Measurements from ENCODE around the gene MPP3.
A peak's percentile ranks its signal among the peaks of the same experiment; 100 is the strongest.

Gene MPP3

GRCh38 chr17:43772877-43773648 is 59.9 kb downstream of the MPP3 start:
- CTCF ChIA-PET = interaction anchor here (0.6 to 2.1 kb wide), 6 partner anchors 10 to 175 kb away, joined by 3 to 11 read pairs (median 5); partner anchors contain the start of gene SOST
- TF ChIP-seq ZNF354C (tag by site-specific recombination; IDR thresholded peaks at IDR 0.05; ENCODE audit: borderline replicate concordance, low read depth) (no peak), ZNF394 (tag by site-specific recombination; IDR thresholded peaks at IDR 0.05; ENCODE audit: borderline replicate concordance) (peak; percentile 51; the same call in 1 of the 2 replicates)

DNA sequence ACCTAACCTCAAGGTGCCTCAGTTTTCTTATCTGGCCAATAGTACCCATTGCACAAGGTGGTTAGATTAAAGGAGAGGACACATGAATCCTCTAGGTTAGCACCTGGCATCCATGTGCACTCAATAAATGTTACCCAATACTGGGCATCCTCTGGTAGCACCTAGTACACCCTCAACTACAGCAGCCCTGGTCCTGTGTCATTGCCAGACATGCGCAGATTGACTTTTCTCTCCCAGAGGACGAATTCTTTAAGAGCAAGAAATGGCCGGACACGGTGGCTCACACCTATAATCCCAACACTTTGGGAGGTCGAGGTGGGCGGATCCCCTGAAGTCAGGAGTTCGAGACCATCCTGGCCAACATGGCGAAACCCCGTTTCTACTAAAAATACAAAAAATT is 61.5 kb downstream of the MPP3 start:
- Histone ChIP-seq H3K36me3 (ENCODE audit: control insufficient read depth in 2 of 2, insufficient read depth in 1 of 2, low read length in 2 of 2) (peaks cover 31 to 78% of the 10 kb centered on the region in 2 experiments), H3K4me1 (ENCODE audit: control insufficient read depth, insufficient read depth, low read length) (no peaks in the 10 kb centered on the region), H3K9me3 (ENCODE audit: control insufficient read depth, insufficient read depth, low read depth, low read length) (no peaks in the 10 kb centered on the region), H3K27ac (ENCODE audit: extremely low read depth, low read depth, low read length) (no peak overlapping the region), H3K4me3 (ENCODE audit: low read depth, low read length) (no peak overlapping the region)
- POLR2A ChIA-PET = interaction anchor here (0.6 to 0.7 kb wide), 3 partner anchors 66 to 235 kb away, joined by 3 read pairs; no protein-coding TSS in a partner anchor
- TF ChIP-seq ZNF571 (tag by site-specific recombination; IDR thresholded peaks at IDR 0.05) (no peak), ZNF544 (tag by site-specific recombination; IDR thresholded peaks at IDR 0.05) (no peak), TCF7L2 (IDR thresholded peaks at IDR 0.05; ENCODE audit: borderline replicate concordance, low read depth, low read length) (no peak), PRDM1 (tag by site-specific recombination; IDR thresholded peaks at IDR 0.05) (no peak), PRDM4 (tag by site-specific recombination; IDR thresholded peaks at IDR 0.05) (no peak), KLF17 (tag by site-specific recombination; IDR thresholded peaks at IDR 0.05) (no peak), ZNF311 (tag by site-specific recombination; IDR thresholded peaks at IDR 0.05; ENCODE audit: borderline replicate concordance) (no peak), GLIS1 (tag by site-specific recombination; IDR thresholded peaks at IDR 0.05) (no peak), ZNF302 (tag by site-specific recombination; IDR thresholded peaks at IDR 0.05; ENCODE audit: low read depth) (no peak), SETDB1 (IDR thresholded peaks at IDR 0.05; ENCODE audit: insufficient read length, low read length) (no peak), ZNF10 (tag by site-specific recombination; IDR thresholded peaks at IDR 0.05) (no peak), HOXC10 (CRISPR knock-in tag; IDR thresholded peaks at IDR 0.05) (no peak), ZNF174 (tag by site-specific recombination; IDR thresholded peaks at IDR 0.05) (no peak), YY2 (tag by site-specific recombination; IDR thresholded peaks at IDR 0.05) (no peak), ZNF621 (tag by site-specific recombination; IDR thresholded peaks at IDR 0.05) (no peak), MZF1 (tag by site-specific recombination; IDR thresholded peaks at IDR 0.05; ENCODE audit: borderline replicate concordance) (no peak)
- TF ChIP-seq, protein P1, sequence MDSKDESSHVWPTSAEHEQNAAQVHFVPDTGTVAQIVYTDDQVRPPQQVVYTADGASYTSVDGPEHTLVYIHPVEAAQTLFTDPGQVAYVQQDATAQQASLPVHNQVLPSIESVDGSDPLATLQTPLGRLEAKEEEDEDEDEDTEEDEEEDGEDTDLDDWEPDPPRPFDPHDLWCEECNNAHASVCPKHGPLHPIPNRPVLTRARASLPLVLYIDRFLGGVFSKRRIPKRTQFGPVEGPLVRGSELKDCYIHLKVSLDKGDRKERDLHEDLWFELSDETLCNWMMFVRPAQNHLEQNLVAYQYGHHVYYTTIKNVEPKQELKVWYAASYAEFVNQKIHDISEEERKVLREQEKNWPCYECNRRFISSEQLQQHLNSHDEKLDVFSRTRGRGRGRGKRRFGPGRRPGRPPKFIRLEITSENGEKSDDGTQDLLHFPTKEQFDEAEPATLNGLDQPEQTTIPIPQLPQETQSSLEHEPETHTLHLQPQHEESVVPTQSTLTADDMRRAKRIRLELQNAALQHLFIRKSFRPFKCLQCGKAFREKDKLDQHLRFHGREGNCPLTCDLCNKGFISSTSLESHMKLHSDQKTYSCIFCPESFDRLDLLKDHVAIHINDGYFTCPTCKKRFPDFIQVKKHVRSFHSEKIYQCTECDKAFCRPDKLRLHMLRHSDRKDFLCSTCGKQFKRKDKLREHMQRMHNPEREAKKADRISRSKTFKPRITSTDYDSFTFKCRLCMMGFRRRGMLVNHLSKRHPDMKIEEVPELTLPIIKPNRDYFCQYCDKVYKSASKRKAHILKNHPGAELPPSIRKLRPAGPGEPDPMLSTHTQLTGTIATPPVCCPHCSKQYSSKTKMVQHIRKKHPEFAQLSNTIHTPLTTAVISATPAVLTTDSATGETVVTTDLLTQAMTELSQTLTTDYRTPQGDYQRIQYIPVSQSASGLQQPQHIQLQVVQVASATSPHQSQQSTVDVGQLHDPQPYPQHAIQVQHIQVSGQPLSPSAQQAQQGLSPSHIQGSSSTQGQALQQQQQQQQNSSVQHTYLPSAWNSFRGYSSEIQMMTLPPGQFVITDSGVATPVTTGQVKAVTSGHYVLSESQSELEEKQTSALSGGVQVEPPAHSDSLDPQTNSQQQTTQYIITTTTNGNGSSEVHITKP (tag by site-specific recombination; IDR thresholded peaks at IDR 0.05) = no peak
- TF ChIP-seq, protein P2, sequence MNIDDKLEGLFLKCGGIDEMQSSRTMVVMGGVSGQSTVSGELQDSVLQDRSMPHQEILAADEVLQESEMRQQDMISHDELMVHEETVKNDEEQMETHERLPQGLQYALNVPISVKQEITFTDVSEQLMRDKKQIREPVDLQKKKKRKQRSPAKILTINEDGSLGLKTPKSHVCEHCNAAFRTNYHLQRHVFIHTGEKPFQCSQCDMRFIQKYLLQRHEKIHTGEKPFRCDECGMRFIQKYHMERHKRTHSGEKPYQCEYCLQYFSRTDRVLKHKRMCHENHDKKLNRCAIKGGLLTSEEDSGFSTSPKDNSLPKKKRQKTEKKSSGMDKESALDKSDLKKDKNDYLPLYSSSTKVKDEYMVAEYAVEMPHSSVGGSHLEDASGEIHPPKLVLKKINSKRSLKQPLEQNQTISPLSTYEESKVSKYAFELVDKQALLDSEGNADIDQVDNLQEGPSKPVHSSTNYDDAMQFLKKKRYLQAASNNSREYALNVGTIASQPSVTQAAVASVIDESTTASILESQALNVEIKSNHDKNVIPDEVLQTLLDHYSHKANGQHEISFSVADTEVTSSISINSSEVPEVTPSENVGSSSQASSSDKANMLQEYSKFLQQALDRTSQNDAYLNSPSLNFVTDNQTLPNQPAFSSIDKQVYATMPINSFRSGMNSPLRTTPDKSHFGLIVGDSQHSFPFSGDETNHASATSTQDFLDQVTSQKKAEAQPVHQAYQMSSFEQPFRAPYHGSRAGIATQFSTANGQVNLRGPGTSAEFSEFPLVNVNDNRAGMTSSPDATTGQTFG (tag by site-specific recombination; IDR thresholded peaks at IDR 0.05; ENCODE audit: borderline replicate concordance) = no peak
- CTCF ChIA-PET = interaction anchor here (2.1 kb wide), 1 partner anchor 76 kb away, joined by 11 read pairs; no protein-coding TSS in a partner anchor

More at GRCh38 chr17:43772877-43773648, 59.9 kb downstream of the MPP3 start:
- Histone ChIP-seq H3K36me3 (ENCODE audit: control insufficient read depth in 2 of 2, insufficient read depth in 1 of 2, low read length in 2 of 2) (peaks cover 42 to 80% of the 10 kb centered on the region in 2 experiments), H3K9me3 (ENCODE audit: control insufficient read depth, insufficient read depth, low read depth, low read length) (no peaks in the 10 kb centered on the region), H3K4me1 (ENCODE audit: control insufficient read depth, insufficient read depth, low read length) (no peaks in the 10 kb centered on the region), H3K4me3 (ENCODE audit: low read depth, low read length) (no peak overlapping the region), H3K27ac (ENCODE audit: extremely low read depth, low read depth, low read length) (no peak overlapping the region)
- POLR2A ChIA-PET = interaction anchor here (0.6 to 0.8 kb wide), 2 partner anchors 9 to 15 kb away, joined by 3 to 4 read pairs; no protein-coding TSS in a partner anchor
